A549 (cell line): Measurements from ENCODE around the gene AKIP1. TPM values are rescaled to one million over a fixed set of nuclear protein-coding genes. Genes with fewer than 3 reads are reported as not detected.
A peak's percentile ranks its signal among the peaks of the same experiment; 100 is the strongest.

Source experiments
- ATAC-seq, 2 experiments: fragments of 200-7000 bp in 1 of 2; fragments of >200 bp in 1 of 2; cut with Nextera tagmentation in 1 of 2; cut with Tn5 transposase in 1 of 2; 3 replicates each; pipeline versions ENCODE4 v1.8.0 to v1.9.1; 2018 to 2020; ENCODE audit warnings: mild to moderate bottlenecking in 1 of 2, moderate library complexity in 1 of 2
- CTCF ChIA-PET: fragments of 300-600 bp; sonication (Branson Sonifier 250); formaldehyde crosslinking; extraction: SDS; loops from one replicate; lab custom pipeline; 2021; ENCODE audit warnings: antibody characterized with exemption, inconsistent platforms; lab: Yijun Ruan, JAX
- POLR2A ChIA-PET: fragments of 350-600 bp; formaldehyde crosslinking; extraction: SDS; loops from one replicate; lab custom pipeline; 2021; ENCODE audit warnings: antibody characterized with exemption, inconsistent platforms; lab: Yijun Ruan, JAX
- DNase-seq, 2 experiments: peaks; one replicate each; pipeline versions ENCODE4 v3.0.0 to v3.0.0-alpha.2; 2011 to 2016; ENCODE audit warnings: low read depth in 1 of 2, low spot score in 1 of 2
- FAIRE-seq: peaks from 2 replicates; lab custom pipeline; 2011; peaks lifted over from hg19 to GRCh38; lab: Jason Lieb, UNC
- H3K27ac ChIP-seq, 2 experiments: fragments of >200 bp; sonication (Bioruptor Twin); formaldehyde crosslinking; 3 replicates each; pipeline ENCODE4 v1.5.1; 2016 to 2017
- H3K4me1 ChIP-seq: fragments of >200 bp; sonication (Bioruptor Twin); formaldehyde crosslinking; 3 replicates; pipeline ENCODE4 v1.6.1; 2016
- H3K4me2 ChIP-seq: fragments of >200 bp; sonication (Bioruptor Twin); formaldehyde crosslinking; 3 replicates; pipeline ENCODE4 v1.6.1; 2016
- H3K4me3 ChIP-seq: fragments of >200 bp; sonication (Bioruptor Twin); formaldehyde crosslinking; 3 replicates; pipeline ENCODE4 v1.5.1; 2016
- H3K9me3 ChIP-seq: fragments of >200 bp; sonication (Bioruptor Twin); formaldehyde crosslinking; 3 replicates; pipeline ENCODE4 v1.6.1; 2016
- ATOH8 ChIP-seq: fragments of 250-450 bp; sonication (Bioruptor Pico); IDR thresholded peaks from 2 replicates; pipeline ENCODE4 v1.5.0; 2020; ENCODE audit warnings: low read depth, mild to moderate bottlenecking, moderate library complexity
- CHD2 ChIP-seq: fragments of 150-350 bp; IDR thresholded peaks from 2 replicates; pipeline ENCODE4 v1.6.1; 2014; ENCODE audit warnings: low read length; ENCODE audit not compliant: partially characterized antibody
- CHD4 ChIP-seq: fragments of 200-600 bp; sonication (generic); IDR thresholded peaks from 2 replicates; pipeline ENCODE4 v1.6.1; 2016; ENCODE audit warnings: antibody characterized with exemption, mild to moderate bottlenecking, borderline replicate concordance
- E2F6 ChIP-seq: IDR thresholded peaks from 2 replicates; pipeline ENCODE4 v1.6.1; 2012; ENCODE audit warnings: low read depth, borderline replicate concordance
- EHF ChIP-seq: fragments of 250-450 bp; sonication (Bioruptor Pico); IDR thresholded peaks from 2 replicates; pipeline ENCODE4 v1.5.0; 2020; ENCODE audit warnings: mild to moderate bottlenecking
- ELK1 ChIP-seq: fragments of 150-350 bp; IDR thresholded peaks from 2 replicates; pipeline ENCODE4 v1.6.1; 2014; ENCODE audit warnings: low read depth, mild to moderate bottlenecking, low read length
- FOSL2 ChIP-seq, 2 experiments: fragments of 450-650 bp in 1 of 2; fragments of >200 bp in 1 of 2; sonication (Bioruptor Twin) in 1 of 2; formaldehyde crosslinking; IDR thresholded peaks; 2 replicates each; pipeline versions ENCODE4 v1.5.0 to v1.6.1; 2016 to 2020; ENCODE audit warnings: mild to moderate bottlenecking in 1 of 2, moderate library complexity in 1 of 2
- GATA3 ChIP-seq: IDR thresholded peaks from 2 replicates; pipeline ENCODE4 v1.6.1; 2012; ENCODE audit warnings: borderline replicate concordance
- HES2 ChIP-seq: fragments of >200 bp; sonication (Bioruptor Twin); formaldehyde crosslinking; IDR thresholded peaks from 2 replicates; pipeline ENCODE4 v1.6.1; 2016
- HOXA7 ChIP-seq: fragments of 250-450 bp; sonication (Bioruptor Pico); IDR thresholded peaks from 2 replicates; pipeline ENCODE4 v1.5.0; 2020; ENCODE audit warnings: mild to moderate bottlenecking, moderate library complexity
- HOXB13 ChIP-seq: fragments of 250-450 bp; sonication (Bioruptor Pico); IDR thresholded peaks from 2 replicates; pipeline ENCODE4 v1.5.0; 2020; ENCODE audit warnings: low read depth, mild to moderate bottlenecking, moderate library complexity
- JUN ChIP-seq, 2 experiments: fragments of >200 bp; sonication (Bioruptor Twin); formaldehyde crosslinking; IDR thresholded peaks; 2 replicates in 1 of 2; 3 replicates in 1 of 2; pipeline ENCODE4 v1.6.1; 2016 to 2017
- MAX ChIP-seq: IDR thresholded peaks from 2 replicates; pipeline ENCODE4 v1.6.1; 2012
- MAZ ChIP-seq: fragments of 150-350 bp; IDR thresholded peaks from 2 replicates; pipeline ENCODE4 v1.6.1; 2014; ENCODE audit warnings: antibody characterized with exemption, low read depth, low read length, borderline replicate concordance
- MYC ChIP-seq: IDR thresholded peaks from 2 replicates; pipeline ENCODE4 v1.6.1; 2012; ENCODE audit warnings: mild to moderate bottlenecking, inconsistent platforms, low read length, improper control_type of control experiment, borderline replicate concordance
- NFE2L2 ChIP-seq: fragments of 150-350 bp; conservative IDR thresholded peaks from 2 replicates; pipeline ENCODE4 v1.6.1; 2014; ENCODE audit warnings: low read length
- PHF8 ChIP-seq: fragments of 200-600 bp; sonication (generic); IDR thresholded peaks from 2 replicates; pipeline ENCODE4 v1.6.1; 2016; ENCODE audit warnings: low read depth, mild to moderate bottlenecking, antibody characterized with exemption, moderate library complexity, borderline replicate concordance
- POLR2A ChIP-seq: IDR thresholded peaks from 2 replicates; pipeline ENCODE4 v1.6.1; 2012; ENCODE audit warnings: mild to moderate bottlenecking, low read length
- RCOR1 ChIP-seq: fragments of 150-350 bp; IDR thresholded peaks from 2 replicates; pipeline ENCODE4 v1.6.1; 2014; ENCODE audit warnings: antibody characterized with exemption, low read length, low read depth
- ZC3H11A ChIP-seq: fragments of 450-650 bp; IDR thresholded peaks from 2 replicates; pipeline ENCODE4 v1.6.1; 2014; ENCODE audit warnings: antibody characterized with exemption, mild to moderate bottlenecking
- ZNF302 ChIP-seq: fragments of 250-450 bp; sonication (Bioruptor Pico); IDR thresholded peaks from 2 replicates; pipeline ENCODE4 v1.9.0; 2021; ENCODE audit warnings: inconsistent platforms, mild to moderate bottlenecking, moderate library complexity
- ZSCAN20 ChIP-seq: fragments of 250-450 bp; sonication (Bioruptor Pico); IDR thresholded peaks from 2 replicates; pipeline ENCODE4 v1.8.0; 2022; ENCODE audit warnings: mild to moderate bottlenecking, moderate library complexity
- WGBS: methylation state at CpG from one replicate; pipeline ENCODE4 v1.1.6; 2017; ENCODE audit errors: missing lambda C conversion rate; 5-methylcytosine and 5-hydroxymethylcytosine counted together
- polyA minus RNA-seq: library from RNA; depleted of rRNA, polyadenylated mRNA; stranded (reverse); fragments of >200 nt; gene quantifications from 2 replicates; pipeline ENCODE4 v1.2.3, GENCODE V29; 2011; rRNA and poly(A)+ RNA removed
- polyA plus RNA-seq, 4 experiments: library from polyadenylated mRNA; depleted of rRNA in 3 of 4; stranded (reverse); fragments of >200 nt; fragmentation: RNase III in 1 of 4; extraction: RNeasy Plus Mini Kit Qiagen cat#74134 plus additional on column Dnase treatment in 1 of 4; gene quantifications; 2 replicates in 3 of 4; 3 replicates in 1 of 4; pipeline ENCODE4 v1.2.3, GENCODE V29; 2011 to 2017

The AKIP1 gene
- polyA plus RNA-seq (2011; rRNA removed): 61.3 and 66.7 TPM in 2 replicates
- 41.5 and 48.3 TPM in 2 replicates for polyA plus RNA-seq (2012; cell fraction: cytosol; rRNA removed)
- polyA plus RNA-seq (2012; cell fraction: nucleus; rRNA removed): 18.5 and 22.9 TPM in 2 replicates
- 54.2 to 61.5 TPM (median 57.7 TPM) in 3 replicates for polyA plus RNA-seq (2017; fragmentation: RNase III; extraction: RNeasy Plus Mini Kit Qiagen cat#74134 plus additional on column Dnase treatment)
- 12.4 and 15.1 TPM in 2 replicates for polyA minus RNA-seq

- no peak for FAIRE-seq
- peaks cover 42% of the 10 kb centered on the region for H3K4me1 ChIP-seq
Observed at GRCh38 chr11:8911029-8911823, at the start of gene AKIP1. TSS of gene AKIP1 (plus strand) at chr11:8911189. CDS start at chr11:8911450, 261 bp downstream.

GRCh38 chr11:8863838-8864237, 47.2 kb upstream of the AKIP1 start:
- POLR2A ChIA-PET: interaction anchor here (0.6 to 1.1 kb wide), 2 partner anchors 32 to 175 kb away, joined by 3 to 12 read pairs; no protein-coding TSS in a partner anchor
- ATAC-seq (peak in 1 of 2 experiments; percentile 25; a peak in 1 of 6 replicates), DNase-seq (no peak), FAIRE-seq (no peak)
- Histone ChIP-seq H3K4me3 (no peak overlapping the region), H3K27ac (no peak overlapping the region), H3K9me3 (no peaks in the 10 kb centered on the region), H3K4me1 (peaks cover 6% of the 10 kb centered on the region), H3K4me2 (peak overlapping the region; percentile 43; the same call in 1 of the 3 replicates)
- WGBS: 22% methylated on average over 1 of the region's 1 CpG
- TF ChIP-seq FOSL2 (IDR thresholded peaks at IDR 0.05) (no peak), FOSL2 (CRISPR knock-in tag; IDR thresholded peaks at IDR 0.05) (no peak), NFE2L2 (no peak), CHD4 (no peak), ATOH8 (CRISPR knock-in tag) (no peak), MAZ (no peak), ZNF302 (CRISPR knock-in tag) (no peak), ZC3H11A (no peak), RCOR1 (no peak), ELK1 (no peak), ZSCAN20 (CRISPR knock-in tag) (no peak), MYC (no peak), HOXA7 (CRISPR knock-in tag) (no peak), GATA3 (no peak), HES2 (no peak), EHF (CRISPR knock-in tag) (no peak)
- CTCF ChIA-PET: no interaction called here

More at GRCh38 chr11:8911029-8911823, at the start of gene AKIP1:
- peak within 1 kb of the TSS; percentile 94 for H3K4me2 ChIP-seq
- POLR2A ChIA-PET: interaction anchor here (0.6 to 3.1 kb wide), 8 partner anchors 10 to 922 kb away, joined by 3 to 22 read pairs (median 6); partner anchors contain the start of genes RPL27A, TMEM9B and TRIM66
- under 1% methylated on average over 36 of the region's 68 CpGs for WGBS
- TF ChIP-seq PHF8 (peak; percentile 71), CHD2 (no peak), JUN (IDR thresholded peaks at IDR 0.05) (peak in 1 of 2 experiments; percentile 71; a peak in 1 of 5 replicates), MAX (peak; percentile 29), E2F6 (peak; percentile 44; the same call in 1 of the 2 replicates), POLR2A (peak; percentile 77), HOXB13 (CRISPR knock-in tag) (no peak)
- CTCF ChIA-PET: interaction anchor here (0.6 to 1.9 kb wide), 13 partner anchors 8 to 1388 kb away, joined by 3 to 12 read pairs (median 3); no protein-coding TSS in a partner anchor
- H3K27ac ChIP-seq: peak within 1 kb of the TSS; percentile 98
- peak within 1 kb of the TSS; percentile 87 for H3K4me3 ChIP-seq
- peak; percentile 92 to 93 for DNase-seq
- ATAC-seq: peak; percentile 92 to 93
- H3K9me3 ChIP-seq: no peaks in the 10 kb centered on the region
